HCT116 (cell line): ENCODE data around the gene SLC6A6. TPM values are rescaled to one million over a fixed set of nuclear protein-coding genes. Genes with fewer than 3 reads are reported as not detected.

Source experiments
- ATAC-seq: fragments of 200-7000 bp; cut with Tn5 transposase; 2 replicates; pipeline ENCODE4 v1.9.1; 2020; ENCODE audit warnings: mild to moderate bottlenecking, moderate library complexity
- BruUV-seq: library from RNA; stranded (reverse); fragments of 400-500 nt; replicated peaks from 2 replicates; lab custom pipeline; 2021; lab: Mats Ljungman, UMichigan
- CTCF ChIA-PET: fragments of 300-600 bp; sonication (Branson Sonifier 250); formaldehyde crosslinking; loops from one replicate; lab custom pipeline; 2021; ENCODE audit warnings: antibody characterized with exemption; lab: Charles Lee
- POLR2A ChIA-PET: fragments of 300-600, 350-600 bp; sonication (Branson Sonifier 250); formaldehyde crosslinking; loops from one replicate; lab custom pipeline; 2021; ENCODE audit warnings: antibody characterized with exemption; lab: Charles Lee
- RAD21 ChIA-PET, 2 experiments: fragments of 300-600 bp; sonication (Branson Sonifier 250); formaldehyde crosslinking; loops; one replicate each; lab custom pipeline; 2023; ENCODE audit warnings: low total read pairs in 2 of 2; ENCODE audit not compliant: uncharacterized antibody in 2 of 2, unreplicated experiment in 2 of 2, low non-redundant PET in 1 of 2; lab: Charles Lee
- DNase-seq: peaks from one replicate; pipeline ENCODE4 v3.0.0-alpha.2; 2010; ENCODE audit warnings: low read depth, low spot score
- H2AFZ ChIP-seq: fragments of 200-600 bp; shearing (Covaris generic), sonication (generic); 2 replicates; pipeline ENCODE4 v1.6.1; 2017; ENCODE audit warnings: low read depth, mixed run types, mixed read lengths, antibody characterized with exemption, low read length; ENCODE audit not compliant: poor library complexity, severe bottlenecking
- H3K27ac ChIP-seq: 2 replicates; pipeline ENCODE4 v1.5.1; 2012; ENCODE audit warnings: low read depth, low read length
- H3K27me3 ChIP-seq: fragments of 200-600 bp; sonication (generic); 2 replicates; pipeline ENCODE4 v1.6.1; 2016; ENCODE audit warnings: mixed run types, low read length, mixed read lengths; ENCODE audit not compliant: insufficient read depth
- H3K36me3 ChIP-seq, 2 experiments: fragments of 200-500 bp in 1 of 2; fragments of 200-600 bp in 1 of 2; sonication (Bioruptor generic) in 1 of 2; sonication (generic) in 1 of 2; 2 replicates each; pipeline versions ENCODE4 v1.5.1 to v1.6.1; 2014 to 2016; ENCODE audit warnings: low read length in 2 of 2, inconsistent platforms in 1 of 2, mixed read lengths in 1 of 2, mixed run types in 1 of 2; ENCODE audit not compliant: insufficient read depth in 2 of 2, control insufficient read depth in 1 of 2
- H3K4me1 ChIP-seq, 2 experiments: fragments of 200-600 bp in 1 of 2; sonication (generic) in 1 of 2; 2 replicates each; pipeline versions ENCODE4 v1.5.1 to v1.6.1; 2012 to 2017; ENCODE audit warnings: low read length in 2 of 2, inconsistent platforms in 1 of 2, mild to moderate bottlenecking in 1 of 2, mixed read lengths in 1 of 2, mixed run types in 1 of 2, moderate library complexity in 1 of 2; ENCODE audit not compliant: insufficient read depth in 2 of 2, control insufficient read depth in 1 of 2
- H3K4me2 ChIP-seq: fragments of 200-600 bp; sonication (generic); 2 replicates; pipeline ENCODE4 v1.6.1; 2017; ENCODE audit warnings: mixed run types, low read length, mixed read lengths
- H3K4me3 ChIP-seq, 2 experiments: fragments of 200-600 bp in 1 of 2; sonication (generic) in 1 of 2; replicated peaks in 1 of 2; 2 replicates each; pipeline ENCODE4 v1.5.1; 2011 to 2016; ENCODE audit warnings: low read length in 2 of 2, control low read depth in 1 of 2, low read depth in 1 of 2, mild to moderate bottlenecking in 1 of 2, mixed read lengths in 1 of 2, mixed run types in 1 of 2
- H3K79me2 ChIP-seq: fragments of 200-600 bp; sonication (generic); 2 replicates; pipeline ENCODE4 v1.6.1; 2017; ENCODE audit warnings: mild to moderate bottlenecking, mixed run types, low read length, moderate library complexity, mixed read lengths; ENCODE audit not compliant: insufficient read depth
- H3K9ac ChIP-seq: fragments of 200-600 bp; sonication (generic); 2 replicates; pipeline ENCODE4 v1.6.1; 2016; ENCODE audit warnings: low read length, mixed read lengths
- H3K9me2 ChIP-seq: fragments of 200-600 bp; sonication (generic), shearing (Covaris generic); 2 replicates; pipeline ENCODE4 v1.6.1; 2017; ENCODE audit warnings: mixed run types, mild to moderate bottlenecking, moderate library complexity; ENCODE audit not compliant: insufficient read depth
- H3K9me3 ChIP-seq, 2 experiments: fragments of 200-500 bp in 1 of 2; fragments of 200-600 bp in 1 of 2; sonication (Bioruptor generic) in 1 of 2; sonication (generic) in 1 of 2; 2 replicates each; pipeline ENCODE4 v1.6.1; 2014 to 2017; ENCODE audit warnings: low read length in 2 of 2, mixed read lengths in 2 of 2, inconsistent platforms in 1 of 2, low read depth in 1 of 2, mild to moderate bottlenecking in 1 of 2, mixed run types in 1 of 2, moderate library complexity in 1 of 2; ENCODE audit not compliant: control insufficient read depth in 1 of 2, insufficient read depth in 1 of 2
- H4K20me1 ChIP-seq: fragments of 200-600 bp; sonication (generic), shearing (Covaris generic); 2 replicates; pipeline ENCODE4 v1.6.1; 2017; ENCODE audit warnings: mixed run types, mild to moderate bottlenecking, moderate library complexity; ENCODE audit not compliant: insufficient read depth
- CBX3 ChIP-seq: IDR thresholded peaks from 2 replicates; pipeline ENCODE4 v1.6.1; 2012; ENCODE audit warnings: low read depth
- CEBPB ChIP-seq: IDR thresholded peaks from 2 replicates; pipeline ENCODE4 v1.6.1; 2012; ENCODE audit warnings: low read depth
- EZH2 ChIP-seq: fragments of 200-600 bp; sonication (generic); IDR thresholded peaks from 2 replicates; pipeline ENCODE4 v1.6.1; 2017; ENCODE audit warnings: antibody characterized with exemption, mixed run types
- JUND ChIP-seq: IDR thresholded peaks from 2 replicates; pipeline ENCODE4 v1.6.1; 2012
- POLR2A ChIP-seq: IDR thresholded peaks from 2 replicates; pipeline ENCODE4 v1.7.0; 2011; ENCODE audit warnings: borderline replicate concordance; ENCODE audit not compliant: insufficient read depth, insufficient read length; ENCODE audit errors: extremely low read depth
- SIN3A ChIP-seq: IDR thresholded peaks from 2 replicates; pipeline ENCODE4 v1.6.1; 2012; ENCODE audit warnings: low read depth
- SP1 ChIP-seq: IDR thresholded peaks from 2 replicates; pipeline ENCODE4 v1.6.1; 2012; ENCODE audit warnings: low read depth
- TCF7L2 ChIP-seq: IDR thresholded peaks from 2 replicates; pipeline ENCODE4 v1.7.0; 2011; ENCODE audit warnings: borderline replicate concordance, inconsistent platforms; ENCODE audit not compliant: insufficient read depth, insufficient read length; ENCODE audit errors: extremely low read depth
- ZFX ChIP-seq: fragments of 450-650 bp; IDR thresholded peaks from 2 replicates; pipeline ENCODE4 v1.6.1; 2017
- ZNF274 ChIP-seq: fragments of 200-500 bp; sonication (Bioruptor generic); IDR thresholded peaks from 2 replicates; pipeline ENCODE4 v1.6.1; 2014; ENCODE audit warnings: mild to moderate bottlenecking, low read depth, low read length, inconsistent platforms
- intact Hi-C: fragments of 100-400 bp; cut with micrococcal nuclease; formaldehyde crosslinking; loops from 2 replicates; pipeline ENCODE4 v1.10.0; 2022
- total RNA-seq: library from RNA; stranded (reverse); gene quantifications from one replicate; pipeline ENCODE4 v1.2.1, GENCODE V29; 2021; ENCODE audit not compliant: unreplicated experiment
- TF ChIP-seq, protein P1 (sequence below): IDR thresholded peaks from 2 replicates; pipeline ENCODE4 v1.6.1; 2011; ENCODE audit warnings: mild to moderate bottlenecking, low read length, moderate library complexity; ENCODE audit not compliant: insufficient replicate concordance; ENCODE audit errors: extremely low read depth
- TF ChIP-seq, protein P2 (sequence below): IDR thresholded peaks from 2 replicates; pipeline ENCODE4 v1.6.1; 2012
- TF ChIP-seq, protein P3 (sequence below): IDR thresholded peaks from 2 replicates; pipeline ENCODE4 v1.6.1; 2012
- TF ChIP-seq, protein P4 (sequence below), 3 experiments: fragments of 200-600 bp in 1 of 3; sonication (generic) in 1 of 3; IDR thresholded peaks in 2 of 3; conservative IDR thresholded peaks in 1 of 3; 2 replicates each; pipeline ENCODE4 v1.5.1; 2012 to 2017; ENCODE audit warnings: low read depth in 2 of 3, low read length in 2 of 3, antibody characterized with exemption in 1 of 3, borderline replicate concordance in 1 of 3, control low read depth in 1 of 3, mild to moderate bottlenecking in 1 of 3, mixed read lengths in 1 of 3, mixed run types in 1 of 3, moderate library complexity in 1 of 3; ENCODE audit not compliant: insufficient read depth in 1 of 3

Gene SLC6A6
- total RNA-seq, 1 experiment from 2014 or later, result 36.3 TPM

DNA sequence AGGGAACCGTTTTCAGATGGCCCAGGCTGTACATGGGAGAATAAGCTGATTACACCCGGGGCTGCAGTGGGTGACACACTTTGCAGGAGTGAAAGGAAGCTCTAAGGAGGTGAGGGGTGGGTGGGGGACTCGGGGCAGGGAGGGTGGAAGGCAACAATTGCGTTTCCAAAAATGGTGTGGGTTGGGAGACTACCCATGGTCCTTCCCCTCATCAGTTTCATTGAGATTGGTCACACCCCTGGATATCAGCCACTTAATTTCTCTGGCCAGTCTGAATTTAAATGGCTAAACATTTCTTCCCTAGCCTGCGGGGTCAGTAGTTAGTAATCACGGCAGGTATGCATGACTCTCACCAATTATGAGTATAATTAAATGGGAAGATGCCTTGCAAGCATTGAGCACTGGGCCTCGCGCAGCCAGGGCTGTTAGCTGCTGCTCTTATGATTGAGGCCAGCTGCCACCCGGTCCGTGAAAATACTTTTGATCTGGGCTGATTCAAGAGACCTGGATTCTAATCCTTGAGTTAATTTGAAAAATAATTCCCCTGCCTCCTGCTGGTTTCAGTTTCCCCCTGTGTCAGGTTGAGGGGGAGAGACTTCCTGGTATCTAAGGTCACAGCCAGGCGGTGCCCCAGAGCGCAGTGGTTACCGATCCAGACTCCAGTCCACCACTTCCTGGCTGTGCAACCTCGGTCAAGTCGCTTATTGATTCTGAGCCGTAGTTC is 23.3 kb downstream of the SLC6A6 start:
- Histone ChIP-seq H3K4me3 (no peak overlapping the region), H3K27me3 (no peaks in the 10 kb centered on the region), H3K4me1 (peaks cover 4 to 20% of the 10 kb centered on the region in 2 experiments; a peak in 3 of 4 replicates), H4K20me1 (no peaks in the 10 kb centered on the region), H3K9me2 (no peaks in the 10 kb centered on the region), H3K36me3 (0 out of 4 replicates have a peak, but pooled peaks cover 0 to 5% of the 10 kb centered on the region in 2 experiments), H3K9ac (no peak overlapping the region), H3K27ac (no peak overlapping the region), H3K4me2 (no peak overlapping the region), H3K9me3 (no peaks in the 10 kb centered on the region), H3K79me2 (peaks cover 49% of the 10 kb centered on the region; the same call in 1 of the 2 replicates), H2AFZ (no peak overlapping the region)
- ATAC-seq, result no peak
- ChIA-PET RAD21 (interaction anchor here in 1 of 2 experiments (0.6 kb wide), 1 partner anchor 9 kb away, joined by 4 read pairs; no protein-coding TSS in a partner anchor), POLR2A (no interaction called here), CTCF (no interaction called here)
- no TSS peak for BruUV-seq
- intact Hi-C loops, result no loop called here
- no peak for DNase-seq
- TF ChIP-seq SIN3A (no peak), POLR2A (no peak), JUND (no peak), TCF7L2 (no peak)

DNA sequence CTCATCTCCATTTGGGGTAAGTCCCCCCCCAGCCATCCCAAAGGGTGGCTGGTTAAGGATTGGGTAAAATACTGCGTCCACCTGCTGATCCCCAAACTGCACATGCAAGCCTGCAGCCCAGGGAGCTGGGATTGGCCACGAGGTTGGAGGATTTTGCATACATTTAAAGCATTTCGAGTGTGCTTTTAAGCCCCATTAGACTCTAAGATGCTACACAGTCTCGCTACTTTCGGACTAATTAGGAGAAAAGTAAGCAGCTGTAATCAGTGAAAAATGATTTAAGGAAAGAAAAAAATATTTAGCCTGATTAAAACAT is 23.9 kb downstream of the SLC6A6 start:
- H3K4me1 ChIP-seq, result peaks cover 10 to 25% of the 10 kb centered on the region in 2 experiments
- no peaks in the 10 kb centered on the region for H4K20me1 ChIP-seq
- no peaks in the 10 kb centered on the region for H3K9me3 ChIP-seq
- BruUV-seq, result no TSS peak
- no peak overlapping the region for H2AFZ ChIP-seq
- no peak overlapping the region for H3K27ac ChIP-seq
- intact Hi-C loops, result no loop called here
- no peak overlapping the region for H3K9ac ChIP-seq
- ATAC-seq (no peak), DNase-seq (no peak)
- no peaks in the 10 kb centered on the region for H3K27me3 ChIP-seq
- peaks cover 53% of the 10 kb centered on the region; the same call in 1 of the 2 replicates for H3K79me2 ChIP-seq
- no peaks in the 10 kb centered on the region for H3K9me2 ChIP-seq
- H3K4me3 ChIP-seq, result no peak overlapping the region
- RAD21 ChIA-PET, result no interaction called here
- CTCF ChIA-PET, result no interaction called here
- no peak overlapping the region for H3K4me2 ChIP-seq
- TF ChIP-seq CEBPB, result no peak
- TF ChIP-seq ZFX, result no peak
- no peak for TF ChIP-seq SP1
- TF ChIP-seq, protein P1, sequence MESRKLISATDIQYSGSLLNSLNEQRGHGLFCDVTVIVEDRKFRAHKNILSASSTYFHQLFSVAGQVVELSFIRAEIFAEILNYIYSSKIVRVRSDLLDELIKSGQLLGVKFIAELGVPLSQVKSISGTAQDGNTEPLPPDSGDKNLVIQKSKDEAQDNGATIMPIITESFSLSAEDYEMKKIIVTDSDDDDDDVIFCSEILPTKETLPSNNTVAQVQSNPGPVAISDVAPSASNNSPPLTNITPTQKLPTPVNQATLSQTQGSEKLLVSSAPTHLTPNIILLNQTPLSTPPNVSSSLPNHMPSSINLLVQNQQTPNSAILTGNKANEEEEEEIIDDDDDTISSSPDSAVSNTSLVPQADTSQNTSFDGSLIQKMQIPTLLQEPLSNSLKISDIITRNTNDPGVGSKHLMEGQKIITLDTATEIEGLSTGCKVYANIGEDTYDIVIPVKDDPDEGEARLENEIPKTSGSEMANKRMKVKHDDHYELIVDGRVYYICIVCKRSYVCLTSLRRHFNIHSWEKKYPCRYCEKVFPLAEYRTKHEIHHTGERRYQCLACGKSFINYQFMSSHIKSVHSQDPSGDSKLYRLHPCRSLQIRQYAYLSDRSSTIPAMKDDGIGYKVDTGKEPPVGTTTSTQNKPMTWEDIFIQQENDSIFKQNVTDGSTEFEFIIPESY, result no peak
- TF ChIP-seq JUND, result no peak
- no peak for TF ChIP-seq EZH2
- TF ChIP-seq SIN3A, result no peak
- no peak for TF ChIP-seq CBX3
- TF ChIP-seq, protein P2, sequence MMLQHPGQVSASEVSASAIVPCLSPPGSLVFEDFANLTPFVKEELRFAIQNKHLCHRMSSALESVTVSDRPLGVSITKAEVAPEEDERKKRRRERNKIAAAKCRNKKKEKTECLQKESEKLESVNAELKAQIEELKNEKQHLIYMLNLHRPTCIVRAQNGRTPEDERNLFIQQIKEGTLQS, result no peak
- no peak for TF ChIP-seq POLR2A
- TF ChIP-seq, protein P3, sequence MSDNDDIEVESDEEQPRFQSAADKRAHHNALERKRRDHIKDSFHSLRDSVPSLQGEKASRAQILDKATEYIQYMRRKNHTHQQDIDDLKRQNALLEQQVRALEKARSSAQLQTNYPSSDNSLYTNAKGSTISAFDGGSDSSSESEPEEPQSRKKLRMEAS, result no peak
- TF ChIP-seq, protein P4, sequence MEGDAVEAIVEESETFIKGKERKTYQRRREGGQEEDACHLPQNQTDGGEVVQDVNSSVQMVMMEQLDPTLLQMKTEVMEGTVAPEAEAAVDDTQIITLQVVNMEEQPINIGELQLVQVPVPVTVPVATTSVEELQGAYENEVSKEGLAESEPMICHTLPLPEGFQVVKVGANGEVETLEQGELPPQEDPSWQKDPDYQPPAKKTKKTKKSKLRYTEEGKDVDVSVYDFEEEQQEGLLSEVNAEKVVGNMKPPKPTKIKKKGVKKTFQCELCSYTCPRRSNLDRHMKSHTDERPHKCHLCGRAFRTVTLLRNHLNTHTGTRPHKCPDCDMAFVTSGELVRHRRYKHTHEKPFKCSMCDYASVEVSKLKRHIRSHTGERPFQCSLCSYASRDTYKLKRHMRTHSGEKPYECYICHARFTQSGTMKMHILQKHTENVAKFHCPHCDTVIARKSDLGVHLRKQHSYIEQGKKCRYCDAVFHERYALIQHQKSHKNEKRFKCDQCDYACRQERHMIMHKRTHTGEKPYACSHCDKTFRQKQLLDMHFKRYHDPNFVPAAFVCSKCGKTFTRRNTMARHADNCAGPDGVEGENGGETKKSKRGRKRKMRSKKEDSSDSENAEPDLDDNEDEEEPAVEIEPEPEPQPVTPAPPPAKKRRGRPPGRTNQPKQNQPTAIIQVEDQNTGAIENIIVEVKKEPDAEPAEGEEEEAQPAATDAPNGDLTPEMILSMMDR (IDR thresholded peaks at IDR 0.05 in 2 of 3, conservative IDR thresholded peaks at IDR 0.05 in 1 of 3; ENCODE audit: borderline replicate concordance in 1 of 3, insufficient read depth in 1 of 3, low read depth in 2 of 3, low read length in 2 of 3), result no peak
- TF ChIP-seq ZNF274, result no peak
- H3K36me3 ChIP-seq, result 0 out of 4 replicates have a peak, but pooled peaks cover 0 to 5% of the 10 kb centered on the region in 2 experiments
- POLR2A ChIA-PET, result no interaction called here
